A673 (cell line): ENCODE results near the gene SPACA6. TPM values are rescaled to one million over a fixed set of nuclear protein-coding genes. Genes with fewer than 3 reads are reported as not detected.

Experiments
- BruUV-seq: library from RNA; stranded (reverse); fragments of 400-500 nt; replicated peaks from 2 replicates; lab custom pipeline; 2021; lab: Mats Ljungman, UMichigan
- CTCF ChIA-PET: fragments of 300-600 bp; sonication (Branson Sonifier 250); formaldehyde crosslinking; loops from one replicate; lab custom pipeline; 2022; ENCODE audit warnings: antibody characterized with exemption; lab: Charles Lee
- POLR2A ChIA-PET: fragments of 300-600 bp; sonication (Branson Sonifier 250); formaldehyde crosslinking; loops from one replicate; lab custom pipeline; 2022; ENCODE audit warnings: antibody characterized with exemption; ENCODE audit not compliant: low non-redundant PET; lab: Charles Lee
- DNase-seq: peaks from one replicate; pipeline ENCODE4 v3.0.0-alpha.2; 2015; ENCODE audit warnings: low spot score
- H3K27ac ChIP-seq: fragments of 200-600 bp; sonication (generic); 2 replicates; pipeline ENCODE4 v1.5.1; 2016; ENCODE audit warnings: mixed run types, low read depth, mild to moderate bottlenecking, mixed read lengths, antibody characterized with exemption, low read length; ENCODE audit not compliant: poor library complexity, severe bottlenecking
- H3K27me3 ChIP-seq: fragments of 200-600 bp; sonication (generic); replicated peaks from 2 replicates; pipeline ENCODE4 v1.6.1; 2017; ENCODE audit warnings: mixed run types, low read depth, mild to moderate bottlenecking, mixed read lengths, antibody characterized with exemption, low read length; ENCODE audit not compliant: insufficient read depth, poor library complexity
- H3K36me3 ChIP-seq: fragments of 200-600 bp; sonication (generic); 2 replicates; pipeline ENCODE4 v1.6.1; 2016; ENCODE audit warnings: mixed run types, mild to moderate bottlenecking, mixed read lengths, antibody characterized with exemption, low read length; ENCODE audit not compliant: insufficient read depth, poor library complexity, severe bottlenecking
- H3K4me1 ChIP-seq: fragments of 200-600 bp; sonication (generic); 2 replicates; pipeline ENCODE4 v1.6.1; 2017; ENCODE audit warnings: mixed run types, mild to moderate bottlenecking, mixed read lengths, antibody characterized with exemption, low read length; ENCODE audit not compliant: insufficient read depth, poor library complexity, severe bottlenecking
- H3K4me3 ChIP-seq: fragments of 200-600 bp; sonication (generic); 2 replicates; pipeline ENCODE4 v1.5.1; 2016; ENCODE audit warnings: low read depth, mixed run types, mild to moderate bottlenecking, mixed read lengths, low read length; ENCODE audit not compliant: poor library complexity, severe bottlenecking
- H3K9me3 ChIP-seq: fragments of 200-600 bp; sonication (generic); 2 replicates; pipeline ENCODE4 v1.6.1; 2016; ENCODE audit warnings: mixed run types, low read depth, mild to moderate bottlenecking, mixed read lengths, antibody characterized with exemption, low read length; ENCODE audit not compliant: poor library complexity, severe bottlenecking
- EZH2 ChIP-seq: fragments of 200-600 bp; sonication (generic); IDR thresholded peaks from 2 replicates; pipeline ENCODE4 v1.6.1; 2017; ENCODE audit warnings: borderline replicate concordance, low read depth, mild to moderate bottlenecking, mixed read lengths, antibody characterized with exemption, low read length; ENCODE audit not compliant: poor library complexity, severe bottlenecking
- intact Hi-C: fragments of 100-400 bp; cut with micrococcal nuclease; formaldehyde crosslinking; loops from one replicate; pipeline ENCODE4 v1.10.0; 2022; ENCODE audit not compliant: unreplicated experiment
- total RNA-seq: library from RNA; stranded (reverse); gene quantifications from 2 replicates; pipeline ENCODE4 v1.2.3, GENCODE V29; 2021
- TF ChIP-seq, protein P1 (sequence below): fragments of 300-800, 200-600 bp; sonication (generic); conservative IDR thresholded peaks from 2 replicates; pipeline ENCODE4 v1.5.1; 2017; ENCODE audit warnings: low read depth, mild to moderate bottlenecking, antibody characterized with exemption, low read length, moderate library complexity, mixed read lengths

The SPACA6 gene
- total RNA-seq, 1 experiment from 2014 or later = 28.6 TPM

DNA sequence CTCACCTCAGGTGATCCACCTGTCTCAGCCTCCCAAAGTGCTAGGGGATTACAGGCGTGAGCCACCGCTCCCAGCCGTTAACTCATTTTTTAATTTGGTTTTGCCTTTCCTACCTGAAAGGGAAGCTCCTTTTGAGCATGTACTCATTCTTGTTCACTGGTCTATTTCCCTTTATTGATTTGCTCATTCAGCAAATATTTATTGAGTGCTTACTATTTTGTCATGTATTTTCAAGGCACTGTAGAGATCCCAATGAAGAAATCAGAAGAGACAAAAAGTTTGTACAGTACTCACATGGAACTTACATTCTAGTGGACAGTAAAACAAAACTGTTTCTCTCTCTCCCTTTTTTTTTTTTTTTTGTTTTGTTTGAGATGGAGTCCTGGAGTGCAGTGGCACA is 13.8 kb downstream of the SPACA6 start:
- Histone ChIP-seq H3K36me3 (peaks cover 20% of the 10 kb centered on the region), H3K27ac (no peak overlapping the region), H3K4me3 (no peak overlapping the region), H3K27me3 (peaks cover 7% of the 10 kb centered on the region), H3K4me1 (peaks cover 6% of the 10 kb centered on the region), H3K9me3 (no peaks in the 10 kb centered on the region)
- TF ChIP-seq EZH2 = no peak
- TF ChIP-seq, protein P1, sequence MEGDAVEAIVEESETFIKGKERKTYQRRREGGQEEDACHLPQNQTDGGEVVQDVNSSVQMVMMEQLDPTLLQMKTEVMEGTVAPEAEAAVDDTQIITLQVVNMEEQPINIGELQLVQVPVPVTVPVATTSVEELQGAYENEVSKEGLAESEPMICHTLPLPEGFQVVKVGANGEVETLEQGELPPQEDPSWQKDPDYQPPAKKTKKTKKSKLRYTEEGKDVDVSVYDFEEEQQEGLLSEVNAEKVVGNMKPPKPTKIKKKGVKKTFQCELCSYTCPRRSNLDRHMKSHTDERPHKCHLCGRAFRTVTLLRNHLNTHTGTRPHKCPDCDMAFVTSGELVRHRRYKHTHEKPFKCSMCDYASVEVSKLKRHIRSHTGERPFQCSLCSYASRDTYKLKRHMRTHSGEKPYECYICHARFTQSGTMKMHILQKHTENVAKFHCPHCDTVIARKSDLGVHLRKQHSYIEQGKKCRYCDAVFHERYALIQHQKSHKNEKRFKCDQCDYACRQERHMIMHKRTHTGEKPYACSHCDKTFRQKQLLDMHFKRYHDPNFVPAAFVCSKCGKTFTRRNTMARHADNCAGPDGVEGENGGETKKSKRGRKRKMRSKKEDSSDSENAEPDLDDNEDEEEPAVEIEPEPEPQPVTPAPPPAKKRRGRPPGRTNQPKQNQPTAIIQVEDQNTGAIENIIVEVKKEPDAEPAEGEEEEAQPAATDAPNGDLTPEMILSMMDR = no peak
- ChIA-PET CTCF (no interaction called here), POLR2A (no interaction called here)
- DNase-seq = no peak
- intact Hi-C loops = no loop called here
- no TSS peak for BruUV-seq

DNA sequence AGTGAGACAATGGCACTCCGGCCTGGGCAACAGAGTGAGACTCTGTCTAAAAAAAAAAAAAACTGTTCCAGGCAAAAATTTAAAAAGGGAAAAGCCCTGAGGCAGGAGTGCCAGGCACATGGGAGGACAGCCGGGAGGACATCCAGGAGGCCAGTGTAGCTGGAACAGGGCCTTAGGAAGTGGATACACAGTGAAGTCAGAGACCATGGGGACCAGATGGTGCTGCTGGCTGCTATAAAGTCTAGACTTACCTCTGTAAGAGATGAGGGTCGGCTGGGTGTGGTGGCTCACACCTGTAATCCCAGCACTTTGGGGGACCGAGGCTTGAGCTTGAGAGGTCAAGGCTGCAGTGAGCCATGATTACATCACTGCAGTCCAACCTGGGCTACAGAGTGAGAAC is 15.7 kb downstream of the SPACA6 start:
- intact Hi-C loops = no loop called here
- no peak overlapping the region for H3K27ac ChIP-seq
- ChIA-PET POLR2A (no interaction called here), CTCF (no interaction called here)
- H3K4me1 ChIP-seq = peaks cover 6% of the 10 kb centered on the region
- H3K9me3 ChIP-seq = no peaks in the 10 kb centered on the region
- H3K4me3 ChIP-seq = no peak overlapping the region
- DNase-seq = no peak
- H3K27me3 ChIP-seq = peaks cover 7% of the 10 kb centered on the region
- peaks cover 20% of the 10 kb centered on the region for H3K36me3 ChIP-seq
- TF ChIP-seq, protein P1 = no peak
- TF ChIP-seq EZH2 = no peak
- no TSS peak for BruUV-seq

DNA sequence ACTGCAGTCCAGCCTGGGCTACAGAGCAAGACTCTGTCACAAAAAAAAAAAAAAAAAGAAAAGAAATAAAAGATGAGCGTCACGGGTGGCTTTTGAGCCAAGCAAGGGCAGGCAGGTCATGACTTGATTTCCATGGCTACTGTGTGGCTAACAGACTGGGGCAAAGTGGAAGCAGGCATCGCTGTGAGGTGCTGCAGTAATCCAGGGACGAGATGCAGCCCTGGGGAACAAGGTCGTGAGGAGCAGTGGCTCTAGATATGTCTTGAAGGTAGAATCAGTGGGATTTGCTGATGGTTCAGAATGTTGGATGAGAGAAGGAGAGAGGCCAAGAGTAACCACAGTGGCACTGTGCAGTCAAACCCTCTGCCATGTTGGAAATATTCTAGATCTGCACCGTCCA is 16.4 kb downstream of the SPACA6 start:
- CTCF ChIA-PET = interaction anchor here (0.6 kb wide), 1 partner anchor 11 kb away, joined by 4 read pairs; no protein-coding TSS in a partner anchor
- Histone ChIP-seq H3K9me3 (no peaks in the 10 kb centered on the region), H3K27ac (no peak overlapping the region), H3K36me3 (peaks cover 20% of the 10 kb centered on the region), H3K27me3 (peaks cover 7% of the 10 kb centered on the region), H3K4me1 (peaks cover 4% of the 10 kb centered on the region), H3K4me3 (no peak overlapping the region)
- intact Hi-C loops = no loop called here
- no TSS peak for BruUV-seq
- TF ChIP-seq, protein P1 = no peak
- no peak for TF ChIP-seq EZH2
- DNase-seq = no peak
- POLR2A ChIA-PET = interaction anchor here (0.6 kb wide), 1 partner anchor 1085 kb away, joined by 4 read pairs; no protein-coding TSS in a partner anchor
